Femur (tissue), 1 donor: ENCODE data around the gene GABBR1.

Experiments used
- DNase-seq: peaks from one replicate; pipeline ENCODE4 v3.0.0-alpha.2; 2017

The GABBR1 gene

DNA sequence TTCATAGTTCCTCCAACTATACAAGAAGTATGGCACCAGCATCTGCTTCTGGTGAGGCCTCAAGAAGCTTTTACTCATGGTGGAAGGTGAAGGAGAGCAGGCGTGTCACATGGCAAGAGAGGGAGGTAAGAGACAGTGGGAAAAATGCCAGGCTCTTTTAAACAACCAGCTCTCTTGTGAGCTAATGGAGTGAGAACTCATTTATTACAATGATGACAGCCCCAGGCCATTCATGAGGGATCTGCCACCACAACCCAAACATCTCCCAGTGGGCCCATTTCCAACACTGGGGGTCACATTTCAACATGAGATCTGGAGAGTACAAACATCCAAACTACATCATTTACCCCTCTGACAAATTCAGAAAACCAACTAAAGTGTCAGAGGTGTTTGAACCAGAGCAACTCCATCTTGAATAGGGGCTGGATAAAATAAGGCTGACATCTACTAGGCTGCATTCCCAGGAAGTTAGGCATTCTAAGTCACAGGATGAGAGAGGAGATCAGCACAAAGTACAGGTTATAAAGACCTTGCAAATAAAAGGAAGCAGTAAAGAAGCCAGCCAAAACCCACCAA is 71.3 kb downstream of the GABBR1 start:
- no peak for DNase-seq

DNA sequence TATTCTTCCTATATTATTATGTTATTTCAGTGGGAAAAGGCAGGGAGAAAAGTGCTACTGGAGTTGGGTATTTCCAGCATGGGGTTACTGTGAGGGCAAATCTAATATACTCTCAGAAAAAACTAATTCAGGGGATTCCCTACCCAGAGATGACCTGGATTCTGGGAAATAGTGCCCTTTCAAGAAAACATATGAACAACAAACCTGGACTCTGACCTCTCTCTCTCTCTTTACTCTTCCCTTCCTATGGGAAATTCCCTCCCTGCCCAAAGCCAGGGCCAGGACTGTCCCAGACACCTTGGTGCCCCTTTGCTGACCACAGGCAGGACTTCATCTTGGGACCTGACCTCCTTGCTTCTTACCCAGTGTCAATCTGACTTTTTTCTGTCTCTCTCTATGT is 71.9 kb downstream of the GABBR1 start:
- DNase-seq = no peak

DNA sequence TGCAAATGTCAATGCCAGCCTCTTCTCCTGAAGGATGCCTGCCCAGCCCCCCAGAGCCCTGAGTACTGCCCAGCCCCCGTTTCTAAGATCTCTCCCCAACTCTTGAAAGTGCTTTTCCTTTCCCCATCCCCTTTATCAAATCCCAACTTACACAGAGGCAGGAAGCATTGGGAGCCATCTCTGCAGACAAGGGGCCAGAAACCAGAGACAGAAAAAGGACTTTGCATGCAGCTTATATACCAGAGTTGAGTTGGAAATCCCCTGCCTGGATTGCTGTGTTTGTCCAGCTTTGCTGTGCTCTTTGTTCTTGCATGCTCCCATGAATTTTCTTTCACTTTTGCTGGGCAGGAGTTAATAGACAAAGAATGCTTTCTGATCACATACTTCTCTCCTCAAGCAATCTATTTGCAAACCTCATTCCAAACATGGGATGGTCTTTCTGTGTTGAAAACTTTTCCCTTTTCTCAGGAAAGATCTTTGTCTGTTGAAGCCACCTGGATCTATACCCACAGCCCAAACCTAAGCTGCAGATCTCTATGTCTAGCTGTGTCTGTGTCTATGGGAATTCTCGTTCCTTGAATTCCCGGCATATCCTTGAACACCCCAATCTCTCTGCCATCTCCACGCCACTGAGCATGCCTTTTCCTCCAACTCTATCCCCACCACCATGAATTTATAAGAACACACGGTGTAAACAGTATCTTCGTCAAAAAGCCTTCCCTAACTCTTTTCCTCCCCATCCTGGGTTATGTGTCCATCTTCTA is 73.3 kb downstream of the GABBR1 start, which contains the start of gene UBD:
Gene UBD (minus strand): TSS at position 209 of the 764 bp plus-strand sequence. CDS start 31 bp downstream, at position 178.
- no peak for DNase-seq

DNA sequence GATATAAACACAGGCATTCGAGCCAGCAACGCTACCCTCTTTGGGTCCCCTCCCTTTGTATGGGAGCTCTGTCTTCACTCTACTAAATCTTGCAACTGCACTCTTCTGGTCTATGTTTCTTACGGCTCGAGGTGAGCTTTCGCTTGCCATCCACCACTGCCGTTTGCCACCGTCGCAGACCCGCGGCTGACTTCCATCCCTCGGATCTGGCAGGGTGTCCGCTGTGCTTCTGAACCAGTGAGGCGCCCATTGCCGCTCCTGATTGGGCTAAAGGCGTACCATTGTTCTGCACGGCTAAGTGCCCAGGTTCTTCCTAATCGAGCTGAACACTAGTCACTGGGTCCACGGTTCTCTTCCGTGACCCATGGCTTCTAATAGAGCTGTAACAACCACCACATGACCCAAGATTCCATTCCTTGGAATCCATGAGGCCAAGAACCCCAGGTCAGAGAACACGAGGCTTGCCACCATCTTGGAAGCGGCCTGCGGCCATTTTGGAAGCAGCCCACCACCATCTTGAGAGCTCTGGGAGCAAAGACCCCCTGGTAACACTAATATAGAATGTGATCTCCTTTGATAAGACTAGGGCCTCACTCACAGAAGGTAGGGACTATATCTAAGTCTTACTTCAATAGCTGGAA is 74.4 kb downstream of the GABBR1 start:
- DNase-seq = no peak

DNA sequence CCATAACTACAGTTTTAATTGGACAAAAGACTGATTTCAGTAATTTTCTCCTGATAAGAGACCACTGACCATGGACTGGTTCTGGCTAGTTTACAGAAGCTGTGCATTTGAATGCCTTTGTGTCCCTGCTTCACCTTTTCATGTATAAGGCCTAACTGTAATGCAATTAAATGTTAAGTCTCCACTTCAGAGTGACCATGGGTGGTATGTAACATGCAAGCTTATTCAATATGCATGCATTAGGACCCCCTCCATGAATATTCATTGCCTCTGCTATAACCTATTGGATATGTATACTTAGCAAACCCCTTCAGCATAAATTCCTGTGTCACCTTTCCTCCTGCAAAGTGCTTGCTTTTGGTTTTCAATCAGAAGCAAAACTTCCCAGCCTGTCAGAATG is 75.7 kb downstream of the GABBR1 start:
- DNase-seq = no peak

DNA sequence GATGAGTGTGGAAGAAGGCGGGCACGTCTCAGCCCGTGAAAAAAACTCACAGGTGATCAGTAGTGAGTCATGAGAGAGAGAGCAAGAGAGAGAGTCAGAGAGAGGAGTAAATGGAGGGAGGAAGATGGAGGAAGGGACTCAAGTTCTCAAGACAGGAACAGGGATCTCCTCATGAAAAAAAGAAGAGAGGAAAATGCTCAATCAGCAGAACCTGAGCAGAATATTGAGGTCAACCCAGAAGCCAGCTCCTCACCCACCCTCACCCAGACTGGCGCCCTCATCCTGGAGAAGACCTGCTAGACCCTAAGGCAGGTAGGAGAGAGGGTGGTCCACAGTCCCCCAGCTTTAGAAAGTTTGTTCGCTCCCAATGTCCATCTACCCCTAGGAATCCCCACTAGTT is 78.2 kb downstream of the GABBR1 start:
- no peak for DNase-seq

DNA sequence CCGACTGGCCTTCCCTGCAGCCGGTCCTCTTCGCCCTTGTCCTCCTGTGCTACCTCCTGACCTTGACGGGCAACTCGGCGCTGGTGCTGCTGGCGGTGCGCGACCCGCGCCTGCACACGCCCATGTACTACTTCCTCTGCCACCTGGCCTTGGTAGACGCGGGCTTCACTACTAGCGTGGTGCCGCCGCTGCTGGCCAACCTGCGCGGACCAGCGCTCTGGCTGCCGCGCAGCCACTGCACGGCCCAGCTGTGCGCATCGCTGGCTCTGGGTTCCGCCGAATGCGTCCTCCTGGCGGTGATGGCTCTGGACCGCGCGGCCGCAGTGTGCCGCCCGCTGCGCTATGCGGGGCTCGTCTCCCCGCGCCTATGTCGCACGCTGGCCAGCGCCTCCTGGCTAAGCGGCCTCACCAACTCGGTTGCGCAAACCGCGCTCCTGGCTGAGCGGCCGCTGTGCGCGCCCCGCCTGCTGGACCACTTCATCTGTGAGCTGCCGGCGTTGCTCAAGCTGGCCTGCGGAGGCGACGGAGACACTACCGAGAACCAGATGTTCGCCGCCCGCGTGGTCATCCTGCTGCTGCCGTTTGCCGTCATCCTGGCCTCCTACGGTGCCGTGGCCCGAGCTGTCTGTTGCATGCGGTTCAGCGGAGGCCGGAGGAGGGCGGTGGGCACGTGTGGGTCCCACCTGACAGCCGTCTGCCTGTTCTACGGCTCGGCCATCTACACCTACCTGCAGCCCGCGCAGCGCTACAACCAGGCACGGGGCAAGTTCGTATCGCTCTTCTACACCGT is 79.5 kb downstream of the GABBR1 start:
- DNase-seq = peak; percentile 37

DNA sequence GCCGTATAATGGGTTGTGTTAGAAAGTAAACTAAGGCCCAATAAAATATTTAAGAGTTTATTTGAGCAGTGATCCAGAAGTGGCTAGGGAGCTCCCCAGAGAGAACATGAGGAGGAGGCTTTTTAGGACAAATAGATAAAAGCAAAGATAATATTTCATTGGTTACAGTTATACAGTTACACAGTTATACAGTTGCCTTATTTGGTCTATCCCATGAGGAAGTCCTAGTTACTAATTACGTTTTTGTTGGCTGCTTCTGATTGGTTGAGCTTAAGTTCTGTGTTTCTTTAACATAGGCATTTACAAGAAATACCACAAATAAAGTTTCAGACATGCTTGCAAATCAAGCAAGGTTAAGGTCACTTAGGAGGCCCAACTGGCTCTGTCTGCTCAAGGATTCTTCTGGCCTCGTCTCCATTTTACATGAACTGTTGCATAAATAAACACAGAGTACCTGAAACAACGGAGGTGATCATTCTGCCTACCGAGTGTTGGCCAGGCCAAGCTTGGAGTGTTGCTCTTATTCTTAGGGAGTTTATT is 80.4 kb downstream of the GABBR1 start:
- DNase-seq = no peak

DNA sequence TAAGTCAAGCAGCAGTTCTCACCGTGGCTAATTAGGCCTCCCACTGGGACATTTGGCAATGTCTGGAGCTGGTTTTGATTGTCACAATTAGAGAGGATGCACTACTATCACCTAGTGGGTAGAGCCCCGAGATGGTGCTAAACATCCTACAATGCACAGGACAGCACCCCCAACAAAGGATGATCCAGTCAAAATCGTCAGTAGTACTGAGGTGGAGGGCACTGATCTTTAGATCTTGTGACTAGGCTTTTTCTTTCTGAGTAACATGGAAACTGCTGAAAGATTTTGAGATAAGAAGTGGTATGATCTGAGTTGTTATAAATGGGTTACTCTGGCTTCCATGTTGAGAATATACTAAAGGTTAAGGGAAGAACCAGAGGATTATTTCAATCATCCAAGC is 85.4 kb downstream of the GABBR1 start:
- DNase-seq = no peak

DNA sequence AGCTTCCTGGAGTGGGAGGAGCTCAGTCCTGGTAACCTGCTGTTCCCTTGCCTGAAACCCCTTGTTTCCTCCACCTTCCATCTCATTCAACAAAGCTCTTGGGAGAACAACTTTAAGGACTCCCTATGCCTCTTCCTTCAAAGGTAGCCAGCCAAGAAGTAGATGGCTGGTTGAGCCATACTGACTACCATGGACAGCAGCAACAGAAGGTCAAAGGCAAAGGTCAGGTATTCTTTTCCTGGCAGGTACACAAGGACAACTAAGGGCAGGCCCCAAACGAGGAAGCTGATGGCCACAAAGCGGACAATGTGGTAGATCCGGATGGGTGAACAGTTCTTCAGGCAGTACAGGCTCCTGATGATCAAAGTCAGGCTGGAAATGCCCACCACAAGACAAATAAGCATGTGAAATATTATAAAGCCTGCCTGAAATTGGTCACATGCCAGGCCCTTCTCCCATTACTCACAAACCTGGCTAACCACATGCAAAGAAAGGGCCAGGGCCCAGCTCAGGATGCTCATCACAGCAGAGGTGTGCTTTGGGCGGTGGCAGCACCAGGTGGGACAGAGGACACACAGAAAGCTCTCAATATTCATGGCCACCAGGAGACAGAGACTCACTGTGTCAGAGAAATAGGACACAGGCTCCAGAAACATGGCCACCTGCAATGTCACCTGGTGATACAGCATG is 95.1 kb downstream of the GABBR1 start:
- DNase-seq = no peak

DNA sequence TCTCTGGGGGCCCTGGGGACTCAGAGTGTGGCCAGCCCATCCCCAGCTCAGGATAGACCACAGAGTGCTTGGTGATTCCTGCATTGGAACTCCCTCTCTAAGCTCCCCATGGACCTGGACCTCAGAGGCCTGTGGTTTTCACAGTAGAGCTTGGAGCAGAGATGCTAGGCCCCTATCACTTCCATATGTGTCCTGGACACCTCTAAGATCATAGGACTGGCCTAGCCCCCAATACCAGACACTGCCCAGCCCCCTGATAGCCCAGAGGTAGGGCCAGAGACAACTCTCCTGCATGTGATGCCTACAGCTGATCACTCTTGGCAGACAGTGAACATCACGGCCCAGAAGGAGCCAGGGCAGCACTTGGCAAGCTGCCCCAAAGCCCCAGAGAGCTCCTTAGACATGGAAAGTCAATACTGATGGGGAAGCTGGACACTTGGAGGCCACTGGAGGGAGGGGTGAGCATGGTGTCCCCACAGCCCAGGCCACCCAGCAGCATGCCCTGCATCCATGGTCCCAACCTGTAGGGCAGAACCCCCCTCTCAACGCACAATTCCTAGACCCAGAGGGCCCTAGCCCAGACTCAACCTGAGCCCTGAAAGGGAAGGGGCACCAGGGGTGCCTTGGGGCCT is 100.5 kb downstream of the GABBR1 start:
- no peak for DNase-seq

DNA sequence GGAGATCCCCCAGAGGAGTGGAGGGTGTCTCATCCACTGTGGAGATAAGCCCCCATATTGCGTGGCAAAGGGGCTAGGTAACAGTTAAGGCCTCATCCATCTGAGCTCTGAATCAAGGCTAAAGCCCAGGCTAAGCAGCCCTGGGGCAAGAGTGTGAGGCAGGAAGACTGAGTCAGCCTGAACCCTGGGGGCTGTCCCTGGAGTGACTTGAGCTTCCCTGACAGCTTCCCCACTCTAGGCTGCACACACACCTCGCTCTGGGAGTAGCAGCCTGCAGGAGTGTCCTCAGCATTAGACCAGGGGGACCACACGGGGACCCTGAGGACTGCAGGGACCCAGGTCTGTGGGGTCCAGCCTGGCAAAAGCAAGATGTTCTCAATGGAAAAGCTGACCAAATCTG is 101.3 kb downstream of the GABBR1 start:
- no peak for DNase-seq

DNA sequence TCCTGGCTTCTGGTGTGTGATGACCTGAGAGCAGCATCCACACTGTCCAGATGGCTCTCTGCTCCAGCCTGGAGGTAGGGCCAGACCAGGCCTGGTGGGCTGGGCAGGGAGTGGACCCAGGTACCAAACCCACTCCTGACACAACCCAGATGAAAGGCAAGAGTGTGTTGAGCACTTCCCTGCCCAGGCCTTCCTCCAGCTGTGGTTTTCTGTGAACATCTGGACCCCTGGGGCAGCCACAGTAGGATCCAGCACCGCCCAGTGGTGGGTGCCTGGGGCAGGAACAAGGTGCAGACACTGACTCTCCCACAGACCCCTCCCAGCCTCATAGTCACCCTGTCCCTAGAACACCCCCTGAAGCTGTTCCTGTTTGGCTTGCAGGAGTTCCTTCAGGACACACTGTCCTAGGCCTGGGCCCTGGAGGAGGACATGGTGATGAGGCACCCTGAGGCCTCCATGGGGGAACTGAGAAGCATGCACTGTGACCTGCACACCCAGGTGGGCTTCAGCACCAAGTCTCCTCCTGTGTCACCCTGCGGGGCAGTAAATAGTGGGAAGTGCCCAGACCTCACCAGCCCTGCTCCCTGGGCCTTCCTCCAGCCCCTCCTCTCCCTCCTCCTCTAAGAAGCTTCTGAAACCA is 102.2 kb downstream of the GABBR1 start:
- no peak for DNase-seq

DNA sequence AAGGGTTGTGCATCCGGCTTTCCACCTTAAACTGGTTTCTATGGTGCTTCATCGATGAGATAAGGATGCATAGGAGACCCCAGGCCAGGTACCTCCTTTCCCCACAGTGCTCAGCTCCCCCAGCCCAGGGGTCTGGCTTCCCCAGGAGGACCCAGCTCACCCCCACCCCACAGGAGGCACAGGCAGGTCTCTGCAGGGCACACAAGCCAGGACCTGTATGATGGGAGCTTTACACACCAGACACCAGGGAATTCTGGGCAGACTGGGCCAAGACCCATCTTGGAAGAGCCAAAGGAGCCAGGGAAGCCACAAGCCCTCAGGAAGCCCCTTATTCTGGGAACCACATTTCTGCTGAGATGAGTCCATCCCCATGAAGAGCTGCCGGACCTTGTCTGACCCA is 103.0 kb downstream of the GABBR1 start:
- no peak for DNase-seq

DNA sequence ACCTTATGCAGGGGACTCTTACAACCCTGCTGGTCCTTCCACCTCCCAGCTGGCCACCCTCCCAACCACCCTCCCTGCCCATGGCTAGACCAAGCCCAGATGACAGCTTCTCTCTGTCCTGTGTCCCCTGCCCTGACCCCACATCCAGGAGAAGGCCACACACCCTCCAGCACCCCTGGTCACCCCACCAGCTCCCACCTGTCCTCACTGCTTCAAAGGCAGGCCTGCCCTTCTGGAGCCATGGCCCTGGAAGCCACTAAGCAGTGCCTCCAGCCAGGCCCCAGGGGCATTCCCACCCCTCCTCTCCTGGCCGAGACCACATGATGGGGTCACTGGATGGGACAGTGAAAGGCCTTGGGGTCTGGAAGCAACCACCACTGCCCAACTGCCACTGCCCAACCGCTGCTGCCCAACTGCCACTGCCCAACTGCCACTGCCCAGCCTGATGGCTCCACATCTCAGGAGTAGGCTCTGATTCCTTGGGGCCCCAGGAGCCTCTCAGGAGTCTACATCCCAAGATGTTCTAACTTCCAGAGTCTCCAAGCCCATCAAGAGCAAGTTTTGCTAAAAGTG is 103.9 kb downstream of the GABBR1 start:
- no peak for DNase-seq

DNA sequence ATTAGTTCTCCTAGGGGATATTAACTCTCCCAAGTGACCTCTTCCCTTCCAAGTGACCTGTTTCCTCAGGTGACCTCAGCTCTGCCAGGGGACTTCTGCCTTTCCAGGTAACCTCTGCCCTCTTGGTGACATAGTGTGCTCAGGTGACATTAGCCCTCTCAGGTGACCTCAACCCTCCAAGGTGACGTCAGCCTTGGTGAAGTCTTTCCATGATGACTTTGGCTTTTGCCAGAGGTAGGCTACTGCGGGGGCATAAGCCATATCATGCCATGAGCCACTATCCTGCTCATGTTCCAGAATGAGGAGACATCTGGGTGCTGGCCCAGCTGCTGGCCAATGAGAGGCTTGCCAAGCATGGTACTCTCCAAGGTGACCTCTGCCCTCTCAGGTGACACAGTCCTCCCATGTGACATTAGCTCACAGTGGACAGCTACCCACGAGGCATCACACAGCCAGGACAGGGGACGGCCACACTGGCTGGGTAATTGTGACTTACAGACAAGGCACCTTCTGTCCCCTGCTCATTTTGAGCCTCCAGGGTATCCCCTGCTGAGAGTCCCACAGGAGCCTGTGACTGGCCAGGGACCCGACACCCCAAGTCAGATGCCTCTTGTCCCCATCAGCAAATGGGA is 104.6 kb downstream of the GABBR1 start:
- no peak for DNase-seq

DNA sequence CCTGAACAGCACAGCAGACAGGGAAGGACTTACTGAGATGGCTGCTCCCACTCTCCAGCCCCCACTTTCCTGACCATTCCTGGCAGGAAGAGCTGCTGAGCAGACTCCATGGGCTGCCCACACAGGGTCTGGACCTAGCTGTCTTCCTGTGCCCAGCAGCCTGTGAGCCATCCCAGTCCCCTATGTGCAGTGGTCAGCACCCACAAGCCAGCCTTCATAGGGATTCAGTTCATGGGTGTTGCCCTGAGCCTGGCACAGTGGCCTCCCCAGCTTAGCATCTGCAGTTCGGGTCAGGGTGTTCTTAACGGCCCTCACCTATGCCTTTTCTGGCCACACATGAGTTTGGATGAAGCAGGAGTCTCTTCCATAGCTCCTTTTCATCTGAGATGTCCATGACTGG is 105.4 kb downstream of the GABBR1 start:
- DNase-seq = no peak

DNA sequence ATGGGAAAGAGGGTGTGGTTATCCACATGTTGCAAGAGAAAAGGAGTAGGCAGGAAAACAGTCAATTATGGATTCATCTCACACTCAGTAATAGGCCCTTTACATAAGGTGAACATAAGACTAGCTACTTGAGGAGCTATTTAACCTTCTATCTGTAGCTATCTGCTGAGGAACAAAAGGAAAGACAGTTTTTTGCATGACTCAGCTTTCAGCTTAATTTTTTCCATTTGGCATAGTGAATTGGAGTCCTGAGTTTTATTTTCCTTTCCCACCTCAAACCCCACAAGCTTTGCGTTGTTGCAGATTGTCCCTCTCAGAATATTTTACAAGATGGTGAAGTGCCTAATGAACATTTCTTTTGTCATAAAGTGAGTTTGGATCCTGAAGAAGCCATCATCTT is 105.9 kb downstream of the GABBR1 start:
- no peak for DNase-seq

DNA sequence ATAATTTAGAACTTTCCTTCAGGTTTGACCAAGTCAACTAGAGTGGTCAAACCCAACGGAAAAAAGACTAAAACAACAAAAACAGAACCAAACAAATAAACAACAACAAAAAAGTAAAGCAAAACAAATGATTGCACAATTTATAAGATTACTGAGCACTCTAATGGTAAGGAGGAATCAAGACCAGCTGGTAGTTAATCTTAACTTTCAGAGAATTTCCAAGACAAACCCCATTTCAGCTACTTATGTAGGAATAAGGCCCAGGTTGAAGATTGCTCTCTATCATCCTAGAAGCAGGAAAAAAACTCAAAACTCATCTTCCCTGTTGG is 107.7 kb downstream of the GABBR1 start:
- no peak for DNase-seq

DNA sequence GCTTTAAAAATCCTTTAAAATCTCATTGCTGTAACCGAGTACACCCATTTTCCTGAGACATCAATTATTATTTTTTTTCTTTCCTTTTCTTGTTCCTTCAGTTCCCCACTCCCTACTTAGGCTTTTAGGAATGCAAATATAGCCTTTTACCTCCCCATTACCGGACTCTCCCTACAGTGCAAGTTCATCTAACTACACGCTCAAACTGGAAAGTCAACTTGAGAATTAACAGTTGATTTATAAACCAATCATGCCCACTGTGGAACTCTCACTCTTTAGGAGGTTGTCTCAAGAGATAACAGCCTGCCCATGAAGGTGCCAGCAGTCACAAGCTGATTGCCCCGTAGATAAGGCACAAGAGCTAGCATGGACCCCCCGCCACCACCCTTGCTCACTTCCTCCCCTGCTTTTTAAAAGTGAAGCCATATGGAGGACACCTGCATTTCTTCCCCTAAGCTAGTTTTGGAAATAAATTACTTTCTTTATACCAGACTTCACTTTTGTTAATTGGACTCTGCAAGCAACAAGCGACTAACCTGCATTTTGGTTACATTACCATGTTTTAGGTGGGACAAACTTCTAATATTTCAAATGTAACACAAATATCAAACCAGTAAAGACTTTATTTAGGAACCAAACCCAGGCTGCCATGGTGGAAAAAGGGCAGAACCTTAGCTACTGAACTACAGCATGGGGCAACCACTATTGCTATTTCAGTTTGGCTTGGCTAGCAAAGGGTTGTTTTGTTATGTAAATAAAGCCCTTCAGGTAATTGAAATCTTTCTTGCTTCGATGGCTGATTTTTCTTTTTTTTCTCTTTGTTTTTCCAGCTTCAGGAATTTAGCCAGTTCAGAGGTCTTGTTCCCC is 108.3 kb downstream of the GABBR1 start:
- no peak for DNase-seq
